ENCODE measurements around the gene VSIR. TPM values are rescaled to one million over a fixed set of nuclear protein-coding genes. Genes with fewer than 3 reads are reported as not detected.

The VSIR gene
- total RNA-seq, 4 donors from 2014 or later = 34.7 to 83.6 (median 61.6) TPM

DNA sequence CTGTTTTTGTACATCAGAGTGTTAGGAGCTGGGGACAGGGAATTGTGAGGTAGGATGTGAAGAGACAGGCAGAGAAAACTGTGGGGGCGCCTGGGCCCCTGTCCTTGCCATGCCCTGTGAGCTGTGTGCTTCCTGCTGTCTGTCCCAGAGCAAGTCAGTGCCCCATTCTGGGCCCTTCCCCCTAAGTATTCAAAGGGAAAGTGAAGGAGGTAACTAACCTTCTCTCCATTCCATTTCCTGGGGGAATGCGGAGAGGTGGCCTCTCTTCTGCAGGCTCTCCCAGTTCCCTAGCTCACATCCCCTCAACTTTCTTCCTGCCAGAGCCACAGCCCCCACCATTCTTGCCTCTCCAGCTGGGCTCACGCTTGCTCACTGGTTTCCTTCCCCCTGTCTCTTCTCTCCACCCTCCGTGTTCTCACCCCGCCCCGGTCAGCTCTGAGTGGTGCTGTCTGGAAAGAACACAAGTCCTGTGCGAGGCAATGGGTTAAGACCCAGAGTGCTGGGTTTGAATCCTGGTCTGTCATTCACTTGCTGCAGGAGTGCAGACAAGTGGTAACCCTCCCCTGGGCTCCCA, 9.7 kb upstream of the VSIR start:
- Histone ChIP-seq H3K27ac (no peak overlapping the region), H3K27me3 (no peaks in the 10 kb centered on the region), H3K4me1 (peaks cover 0 to 15% (median 0%) of the 10 kb centered on the region in 3 donors), H3K36me3 (no peaks in the 10 kb centered on the region), H3K9me3 (no peaks in the 10 kb centered on the region), H3K4me3 (no peak overlapping the region)
- TF ChIP-seq, protein P1, sequence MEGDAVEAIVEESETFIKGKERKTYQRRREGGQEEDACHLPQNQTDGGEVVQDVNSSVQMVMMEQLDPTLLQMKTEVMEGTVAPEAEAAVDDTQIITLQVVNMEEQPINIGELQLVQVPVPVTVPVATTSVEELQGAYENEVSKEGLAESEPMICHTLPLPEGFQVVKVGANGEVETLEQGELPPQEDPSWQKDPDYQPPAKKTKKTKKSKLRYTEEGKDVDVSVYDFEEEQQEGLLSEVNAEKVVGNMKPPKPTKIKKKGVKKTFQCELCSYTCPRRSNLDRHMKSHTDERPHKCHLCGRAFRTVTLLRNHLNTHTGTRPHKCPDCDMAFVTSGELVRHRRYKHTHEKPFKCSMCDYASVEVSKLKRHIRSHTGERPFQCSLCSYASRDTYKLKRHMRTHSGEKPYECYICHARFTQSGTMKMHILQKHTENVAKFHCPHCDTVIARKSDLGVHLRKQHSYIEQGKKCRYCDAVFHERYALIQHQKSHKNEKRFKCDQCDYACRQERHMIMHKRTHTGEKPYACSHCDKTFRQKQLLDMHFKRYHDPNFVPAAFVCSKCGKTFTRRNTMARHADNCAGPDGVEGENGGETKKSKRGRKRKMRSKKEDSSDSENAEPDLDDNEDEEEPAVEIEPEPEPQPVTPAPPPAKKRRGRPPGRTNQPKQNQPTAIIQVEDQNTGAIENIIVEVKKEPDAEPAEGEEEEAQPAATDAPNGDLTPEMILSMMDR (IDR thresholded peaks at IDR 0.05) = no peak
- no peak for TF ChIP-seq POLR2A (IDR thresholded peaks at IDR 0.05)
- TF ChIP-seq POLR2AphosphoS5 (IDR thresholded peaks at IDR 0.05) = no peak
- no peak for TF ChIP-seq EP300 (IDR thresholded peaks at IDR 0.05)
- ATAC-seq = peak; percentile 42
- WGBS, 2 donors (ENCODE audit: low coverage in 1 of 2) = 33 to 34% methylated on average over 6 to 7 of the region's 7 CpGs

DNA sequence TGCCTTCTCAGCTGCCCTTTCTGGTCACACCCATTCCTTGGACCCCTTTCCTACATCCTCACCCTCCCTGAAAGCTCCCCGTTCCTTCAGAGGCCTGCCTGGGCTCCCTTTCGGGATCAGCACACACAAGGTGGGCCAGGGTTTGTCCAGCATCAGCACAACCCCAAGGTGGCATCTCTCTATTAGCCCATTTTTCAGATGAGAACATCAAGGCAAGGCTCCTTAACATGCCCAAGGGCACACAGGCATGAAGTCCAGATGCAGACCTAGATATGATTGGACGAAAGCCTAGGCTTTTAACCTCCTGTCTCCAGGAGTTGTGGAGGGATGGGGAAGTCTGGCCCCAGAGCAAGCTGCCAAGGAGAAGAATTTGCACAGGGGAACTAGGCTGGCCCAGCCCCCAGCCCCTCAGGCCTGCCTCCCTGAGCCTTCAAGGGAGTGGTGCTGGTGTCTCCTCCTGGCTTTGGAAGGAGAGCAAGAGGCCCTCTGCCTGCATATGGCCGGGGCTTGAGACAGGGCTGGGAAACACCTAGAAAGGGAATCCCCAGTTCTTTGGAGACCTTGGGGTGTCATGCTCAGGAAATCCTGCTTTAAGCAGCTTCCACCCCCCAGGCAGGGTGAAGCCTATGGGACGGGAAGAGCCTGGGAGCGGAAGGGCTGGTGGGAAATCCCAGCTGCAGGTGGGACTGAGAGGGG, 9.0 kb upstream of the VSIR start:
- no peaks in the 10 kb centered on the region for H3K27me3 ChIP-seq
- 78 to 90% methylated on average over 2 to 4 of the region's 6 CpGs for WGBS, 2 donors (ENCODE audit: low coverage in 1 of 2)
- H3K36me3 ChIP-seq = no peaks in the 10 kb centered on the region
- no peak overlapping the region for H3K4me3 ChIP-seq
- no peak overlapping the region for H3K27ac ChIP-seq
- no peaks in the 10 kb centered on the region for H3K9me3 ChIP-seq
- no peak for ATAC-seq
- no peak for TF ChIP-seq POLR2A (IDR thresholded peaks at IDR 0.05)
- TF ChIP-seq, protein P1 (IDR thresholded peaks at IDR 0.05) = no peak
- no peak for TF ChIP-seq POLR2AphosphoS5 (IDR thresholded peaks at IDR 0.05)
- TF ChIP-seq EP300 (IDR thresholded peaks at IDR 0.05) = no peak
- peaks cover 0 to 15% (median 0%) of the 10 kb centered on the region in 3 donors for H3K4me1 ChIP-seq

DNA sequence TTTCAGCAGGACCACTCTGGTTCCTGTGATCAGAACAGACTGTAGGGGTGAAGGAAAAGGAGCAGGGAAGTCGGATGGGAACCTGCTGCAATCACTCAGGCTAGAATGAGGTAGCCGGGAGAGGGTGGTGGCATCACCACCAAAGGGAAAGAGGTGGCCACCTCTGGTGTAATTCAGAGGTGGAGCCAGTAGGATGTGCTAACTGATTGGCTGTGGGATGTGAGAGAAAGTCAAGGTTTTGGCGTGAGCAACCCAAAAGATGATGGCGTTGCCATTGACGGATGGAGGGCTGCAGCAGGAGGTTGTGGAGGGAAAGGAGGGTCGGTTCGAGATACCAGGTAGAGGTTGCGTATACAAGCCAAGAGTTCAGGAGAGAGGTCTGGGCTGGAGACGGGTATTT, 7.4 kb upstream of the VSIR start:
- no peak overlapping the region for H3K27ac ChIP-seq
- H3K9me3 ChIP-seq = no peaks in the 10 kb centered on the region
- H3K27me3 ChIP-seq = no peaks in the 10 kb centered on the region
- no peak overlapping the region for H3K4me3 ChIP-seq
- WGBS, 2 donors (ENCODE audit: low coverage in 1 of 2) = 80 to 94% methylated on average over 7 to 9 of the region's 9 CpGs
- no peak for ATAC-seq
- no peaks in the 10 kb centered on the region for H3K36me3 ChIP-seq
- TF ChIP-seq EP300 (IDR thresholded peaks at IDR 0.05) (no peak), POLR2A (IDR thresholded peaks at IDR 0.05) (no peak), POLR2AphosphoS5 (IDR thresholded peaks at IDR 0.05) (no peak)
- TF ChIP-seq, protein P1 (IDR thresholded peaks at IDR 0.05) = no peak
- H3K4me1 ChIP-seq = peaks cover 0 to 16% (median 0%) of the 10 kb centered on the region in 3 donors

DNA sequence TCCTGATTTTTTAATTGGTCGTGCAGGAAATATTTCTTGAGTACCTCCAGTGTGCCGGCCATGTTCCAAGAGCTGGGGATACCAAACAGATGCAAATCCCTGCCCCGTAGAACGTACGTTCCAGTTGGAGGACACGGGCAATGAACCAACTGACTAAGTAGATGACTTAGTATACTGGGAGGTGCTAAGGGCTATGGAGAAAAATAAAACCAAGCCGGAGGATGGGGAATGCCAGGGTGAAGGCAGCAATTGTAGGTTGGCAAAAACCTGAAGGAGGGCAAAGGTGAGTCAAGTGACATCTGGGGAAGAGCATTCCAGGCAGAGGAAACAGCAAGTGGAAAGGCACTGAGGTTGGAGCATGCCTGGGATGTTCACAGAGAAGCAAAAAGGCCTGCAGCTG, 6.8 kb upstream of the VSIR start:
- WGBS, 2 donors (ENCODE audit: low coverage in 1 of 2) = 88% methylated on average over 7 of the region's 7 CpGs; no CpG with 5 or more reads in 1 of the 2 donors
- no peaks in the 10 kb centered on the region for H3K36me3 ChIP-seq
- no peak for TF ChIP-seq EP300 (IDR thresholded peaks at IDR 0.05)
- no peak for TF ChIP-seq POLR2A (IDR thresholded peaks at IDR 0.05)
- TF ChIP-seq POLR2AphosphoS5 (IDR thresholded peaks at IDR 0.05) = no peak
- H3K27ac ChIP-seq = no peak overlapping the region
- peaks cover 0 to 22% (median 0%) of the 10 kb centered on the region in 3 donors for H3K4me1 ChIP-seq
- H3K9me3 ChIP-seq = no peaks in the 10 kb centered on the region
- H3K27me3 ChIP-seq = no peaks in the 10 kb centered on the region
- ATAC-seq = no peak
- H3K4me3 ChIP-seq = no peak overlapping the region

DNA sequence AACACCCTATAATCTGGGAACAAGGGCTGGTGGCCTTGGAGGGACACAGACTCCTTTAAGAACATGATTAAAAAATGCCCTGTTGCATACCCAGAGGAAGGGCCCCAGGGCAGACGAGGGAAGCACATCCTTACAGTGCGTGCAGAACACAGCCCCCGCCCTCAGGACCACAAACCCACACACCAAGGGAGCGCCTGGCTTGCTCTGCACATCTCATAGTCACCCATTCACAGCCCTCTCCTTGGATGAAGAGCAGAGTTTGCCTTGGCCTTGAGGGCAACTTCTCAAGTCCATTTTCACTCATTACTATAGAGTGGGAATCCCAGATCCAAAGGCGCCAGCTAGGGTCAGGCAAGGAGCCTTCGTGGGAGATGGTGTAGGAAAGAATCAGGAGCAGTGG, 6.3 kb upstream of the VSIR start:
- H3K9me3 ChIP-seq = no peaks in the 10 kb centered on the region
- no peak overlapping the region for H3K27ac ChIP-seq
- no peaks in the 10 kb centered on the region for H3K27me3 ChIP-seq
- H3K36me3 ChIP-seq = no peaks in the 10 kb centered on the region
- TF ChIP-seq POLR2A (IDR thresholded peaks at IDR 0.05) = no peak
- TF ChIP-seq, protein P1 (IDR thresholded peaks at IDR 0.05) = no peak
- no peak for TF ChIP-seq POLR2AphosphoS5 (IDR thresholded peaks at IDR 0.05)
- H3K4me1 ChIP-seq = peaks cover 0 to 26% (median 0%) of the 10 kb centered on the region in 3 donors
- no peak for ATAC-seq
- no peak overlapping the region for H3K4me3 ChIP-seq
- 83% methylated on average over 4 of the region's 6 CpGs; no CpG with 5 or more reads in 1 of the 2 donors for WGBS, 2 donors (ENCODE audit: low coverage in 1 of 2)
